ENCODE measurements around the gene ZNF655. TPM values are rescaled to one million over a fixed set of nuclear protein-coding genes. Genes with fewer than 3 reads are reported as not detected.

The ZNF655 gene
- total RNA-seq, 4 donors from 2014 or later: 153 to 304 (median 226) TPM

DNA sequence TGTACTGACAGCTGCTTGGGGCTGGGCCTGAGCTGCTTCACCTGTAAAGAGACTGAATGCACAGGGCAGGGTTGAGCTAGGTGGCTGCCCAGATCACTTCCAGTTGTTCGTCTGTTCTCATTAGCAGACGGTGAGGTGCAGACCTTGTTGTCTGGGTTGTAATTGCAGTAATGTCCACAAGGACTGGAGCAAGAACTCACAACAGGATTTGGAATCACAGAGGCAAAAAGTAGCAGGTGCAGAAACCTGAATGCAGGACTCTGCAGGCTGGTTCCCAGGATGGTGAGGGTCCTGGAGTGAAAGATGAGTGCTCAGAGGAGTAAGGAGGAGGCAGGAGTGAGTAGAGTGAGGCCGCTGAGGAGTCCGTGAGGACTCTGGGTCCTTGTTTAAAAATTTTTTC is 67.5 kb downstream of the ZNF655 start:
- intact Hi-C loops (cut with DNase I; ENCODE audit: low total_unique reads): no loop called here
- in situ Hi-C loops (cut with MboI; ENCODE audit: low pct_ligation_motif_present in 1 of 4, low pct_unique_long_range_greater_than_20kb in 1 of 4, low sequenced_read_pairs in 3 of 4): no loop called here

More for the DNA sequence above, 67.5 kb downstream of the ZNF655 start:
- no peak for TF ChIP-seq POLR2A (IDR thresholded peaks at IDR 0.05)
- TF ChIP-seq POLR2AphosphoS5 (IDR thresholded peaks at IDR 0.05): no peak
- TF ChIP-seq, protein P1, sequence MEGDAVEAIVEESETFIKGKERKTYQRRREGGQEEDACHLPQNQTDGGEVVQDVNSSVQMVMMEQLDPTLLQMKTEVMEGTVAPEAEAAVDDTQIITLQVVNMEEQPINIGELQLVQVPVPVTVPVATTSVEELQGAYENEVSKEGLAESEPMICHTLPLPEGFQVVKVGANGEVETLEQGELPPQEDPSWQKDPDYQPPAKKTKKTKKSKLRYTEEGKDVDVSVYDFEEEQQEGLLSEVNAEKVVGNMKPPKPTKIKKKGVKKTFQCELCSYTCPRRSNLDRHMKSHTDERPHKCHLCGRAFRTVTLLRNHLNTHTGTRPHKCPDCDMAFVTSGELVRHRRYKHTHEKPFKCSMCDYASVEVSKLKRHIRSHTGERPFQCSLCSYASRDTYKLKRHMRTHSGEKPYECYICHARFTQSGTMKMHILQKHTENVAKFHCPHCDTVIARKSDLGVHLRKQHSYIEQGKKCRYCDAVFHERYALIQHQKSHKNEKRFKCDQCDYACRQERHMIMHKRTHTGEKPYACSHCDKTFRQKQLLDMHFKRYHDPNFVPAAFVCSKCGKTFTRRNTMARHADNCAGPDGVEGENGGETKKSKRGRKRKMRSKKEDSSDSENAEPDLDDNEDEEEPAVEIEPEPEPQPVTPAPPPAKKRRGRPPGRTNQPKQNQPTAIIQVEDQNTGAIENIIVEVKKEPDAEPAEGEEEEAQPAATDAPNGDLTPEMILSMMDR (IDR thresholded peaks at IDR 0.05): no peak
- no peak for TF ChIP-seq EP300 (IDR thresholded peaks at IDR 0.05; ENCODE audit: low read depth)
- Histone ChIP-seq H3K36me3 (peaks cover 0 to 81% (median 29%) of the 10 kb centered on the region in 4 donors), H3K27ac (no peak overlapping the region), H3K4me1 (peaks cover 0 to 4% (median 0%) of the 10 kb centered on the region in 4 donors), H3K9me3 (no peaks in the 10 kb centered on the region), H3K4me3 (no peak overlapping the region), H3K27me3 (no peaks in the 10 kb centered on the region)
- 95% methylated on average over 4 of the region's 4 CpGs; no CpG with 5 or more reads in 1 of the 2 donors for WGBS, 2 donors (ENCODE audit: low coverage in 1 of 2)
- DNase-seq: no peak

Other genes with a start within 250 kb of the ZNF655 start
- 100 to 1,000 TPM; 104 to 186 (median 147) TPM for gene ARPC1A, start 232.7 kb upstream of the ZNF655 start, total RNA-seq
- 100 to 1,000 TPM; 138 to 346 (median 186) TPM for gene ARPC1B, start 183.9 kb upstream of the ZNF655 start, total RNA-seq
- 10 to 100 TPM; 27.7 to 54.9 (median 49.9) TPM for gene PDAP1, start 150.0 kb upstream of the ZNF655 start, total RNA-seq
- 100 to 1,000 TPM in 1 of 4 donors, 10 to 100 TPM in 2, 1 to 10 TPM in 1; 5.0 to 167 (median 50.1) TPM for gene BUD31, start 149.7 kb upstream of the ZNF655 start, total RNA-seq
- gene PTCD1, start 119.8 kb upstream of the ZNF655 start, total RNA-seq: 10 to 100 TPM in 1 of 4 donors, 1 to 10 TPM in 3; 1.8 to 38.2 (median 5.5) TPM
- 10 to 100 TPM; 20.7 to 65.5 (median 24.8) TPM for gene CPSF4, start 119.7 kb upstream of the ZNF655 start, total RNA-seq
- 1,000 to 10,000 TPM in 1 of 4 donors, 100 to 1,000 TPM in 2, 10 to 100 TPM in 1; 61.3 to 1,017 (median 295) TPM for gene ATP5MF, start 92.5 kb upstream of the ZNF655 start, total RNA-seq
- 10 to 100 TPM; 17.2 to 30.7 (median 20.1) TPM for gene ZNF789, start 85.8 kb upstream of the ZNF655 start, total RNA-seq
- gene ZNF394, start 58.4 kb upstream of the ZNF655 start, total RNA-seq: 10 to 100 TPM; 24.5 to 48.7 (median 38.5) TPM
- 1 to 10 TPM; 4.5 to 8.7 (median 5.9) TPM for gene ZKSCAN5, start 54.0 kb upstream of the ZNF655 start, total RNA-seq
- gene FAM200A, start 6.5 kb upstream of the ZNF655 start, total RNA-seq: 1 to 10 TPM in 2 of 4 donors, under 1 TPM in 1, not detected in 1; 0.40 to 4.2 (median 4.1) TPM
- gene TMEM225B, start 39.6 kb downstream of the ZNF655 start, total RNA-seq: 1 to 10 TPM in 1 of 4 donors, under 1 TPM in 1, not detected in 2; 0.68 to 1.6 TPM
- 10 to 100 TPM; 14.6 to 58.7 (median 18.1) TPM for gene ZSCAN25, start 58.3 kb downstream of the ZNF655 start, total RNA-seq
- 100 to 1,000 TPM; 142 to 543 (median 383) TPM for gene CYP3A5, start 121.4 kb downstream of the ZNF655 start, total RNA-seq
- 1 to 10 TPM in 1 of 4 donors, under 1 TPM in 2, not detected in 1; 0.95 to 3.0 (median 0.96) TPM for gene CYP3A7, start 176.6 kb downstream of the ZNF655 start, total RNA-seq
- 10 to 100 TPM in 3 of 4 donors, not detected in 1; 10.0 to 44.9 (median 22.1) TPM for gene CYP3A4, start 225.5 kb downstream of the ZNF655 start, total RNA-seq

Data from transverse colon (tissue), 4 donors.